ENCODE results near the gene CORIN.
"Not testable (repeated sequence)": the region's sequence is repeated elsewhere in the genome, so short reads cannot be mapped to it uniquely, and the experiment has no call there.

CORIN gene

GRCh38 chr4:47553329-47554125 is 284.3 kb downstream of the CORIN start:
- DNase-seq: no peak

GRCh38 chr4:47551682-47552081 is 286.2 kb downstream of the CORIN start:
- intact Hi-C loops (cut with DNase I): no loop called here
- no peak for DNase-seq

More at GRCh38 chr4:47553329-47554125, 284.3 kb downstream of the CORIN start:
- intact Hi-C loops (cut with DNase I): no loop called here

GRCh38 chr4:47550899-47551548 is 286.8 kb downstream of the CORIN start:
- intact Hi-C loops (cut with DNase I): no loop called here

GRCh38 chr4:47550357-47550756 is 287.5 kb downstream of the CORIN start:
- DNase-seq; intact Hi-C loops (cut with DNase I): not testable (repeated sequence)

More at GRCh38 chr4:47550899-47551548, 286.8 kb downstream of the CORIN start:
- DNase-seq: no peak

All from head of caudate nucleus (tissue), 42 donors.